Activated CD8-positive, alpha-beta memory T cell treated with anti-CD3 and anti-CD28 coated beads for 36 hours (primary cell): ENCODE results near the gene SPN. TPM values are rescaled to one million over a fixed set of nuclear protein-coding genes. Genes with fewer than 3 reads are reported as not detected.
"Not testable (repeated sequence)": the region's sequence is repeated elsewhere in the genome, so short reads cannot be mapped to it uniquely, and the experiment has no call there.

Experiments
- CTCF ChIA-PET: fragments of 350-600 bp; sonication (Branson Sonifier 250); formaldehyde crosslinking; loops from one replicate; lab custom pipeline; 2021; ENCODE audit warnings: antibody characterized with exemption; lab: Charles Lee
- POLR2A ChIA-PET: fragments of 350-600 bp; sonication (Branson Sonifier 250); formaldehyde crosslinking; loops from one replicate; lab custom pipeline; 2021; ENCODE audit warnings: antibody characterized with exemption; lab: Charles Lee
- total RNA-seq, 2 experiments: library from RNA; stranded (reverse); gene quantifications; one replicate each; pipeline ENCODE4 v1.2.3, GENCODE V29; 2021

The SPN gene
- total RNA-seq, 2 experiments from 2014 or later = 145 to 150 TPM

DNA sequence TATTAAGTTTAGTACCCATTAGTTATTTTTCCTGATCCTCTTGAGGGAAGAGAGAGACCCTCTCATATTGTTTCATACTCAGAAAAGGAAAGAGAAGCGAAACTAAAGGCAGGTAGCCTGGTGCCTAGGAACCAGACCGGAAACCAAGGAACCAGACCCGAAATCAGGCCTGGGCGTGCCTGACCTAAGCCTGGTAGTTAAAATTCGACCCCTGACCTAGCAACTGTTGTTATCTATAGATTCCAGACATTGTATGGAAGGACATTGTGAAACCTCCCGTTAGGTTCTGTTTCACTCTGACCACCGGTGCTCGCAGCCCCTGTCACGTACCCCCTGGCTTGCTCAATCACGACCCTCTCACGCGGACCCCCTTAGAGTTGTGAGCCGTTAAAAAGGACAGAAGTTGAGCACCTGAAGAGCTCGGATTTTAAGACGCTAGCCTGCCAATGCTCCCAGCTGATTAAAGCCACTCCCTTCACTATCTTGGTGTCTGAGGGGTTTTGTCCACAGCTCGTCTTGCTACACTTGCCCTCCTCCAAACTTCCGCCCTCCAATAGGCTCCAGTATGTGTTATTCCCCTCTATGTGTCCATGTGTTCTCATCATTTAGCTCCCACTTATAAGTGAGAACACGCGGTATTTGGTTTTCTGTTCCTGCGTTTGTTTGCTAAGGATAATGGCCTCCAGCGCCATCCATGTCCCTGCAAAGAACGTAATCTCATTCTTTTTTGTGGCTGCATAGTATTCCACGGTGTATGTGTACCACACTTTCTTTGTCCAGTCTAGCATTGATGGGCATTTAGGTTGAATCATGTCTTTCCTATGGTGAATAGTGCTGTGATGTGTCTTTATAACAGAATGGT, 26.7 kb downstream of the SPN start:
- CTCF ChIA-PET, POLR2A ChIA-PET: not testable (repeated sequence)

DNA sequence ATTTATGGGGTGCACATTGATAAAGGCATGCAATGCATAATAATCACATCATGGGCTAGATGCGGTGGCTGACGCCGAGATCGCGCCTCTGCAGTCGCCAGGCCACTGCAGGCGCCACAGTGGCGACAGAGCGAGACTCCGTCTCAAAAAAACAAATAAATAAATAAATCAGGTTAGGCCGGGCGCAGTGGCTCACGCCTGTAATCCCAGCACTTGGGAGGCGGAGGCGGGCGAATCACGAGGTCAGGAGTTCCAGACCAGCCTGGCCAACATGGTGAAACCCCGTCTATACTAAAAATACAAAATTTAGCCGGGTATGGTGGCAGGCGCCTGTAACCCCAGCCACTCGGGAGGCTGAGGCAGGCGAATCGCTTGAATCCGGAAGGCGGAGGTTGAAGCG, 29.6 kb downstream of the SPN start:
- ChIA-PET POLR2A (interaction anchor here (0.7 kb wide), 1 partner anchor 13 kb away, joined by 4 read pairs; the partner anchor contains the start of gene QPRT), CTCF (interaction anchor here (0.6 to 2.0 kb wide), 7 partner anchors 8 to 313 kb away, joined by 3 to 19 read pairs (median 3); partner anchors contain the start of genes KIF22 and PAGR1)

DNA sequence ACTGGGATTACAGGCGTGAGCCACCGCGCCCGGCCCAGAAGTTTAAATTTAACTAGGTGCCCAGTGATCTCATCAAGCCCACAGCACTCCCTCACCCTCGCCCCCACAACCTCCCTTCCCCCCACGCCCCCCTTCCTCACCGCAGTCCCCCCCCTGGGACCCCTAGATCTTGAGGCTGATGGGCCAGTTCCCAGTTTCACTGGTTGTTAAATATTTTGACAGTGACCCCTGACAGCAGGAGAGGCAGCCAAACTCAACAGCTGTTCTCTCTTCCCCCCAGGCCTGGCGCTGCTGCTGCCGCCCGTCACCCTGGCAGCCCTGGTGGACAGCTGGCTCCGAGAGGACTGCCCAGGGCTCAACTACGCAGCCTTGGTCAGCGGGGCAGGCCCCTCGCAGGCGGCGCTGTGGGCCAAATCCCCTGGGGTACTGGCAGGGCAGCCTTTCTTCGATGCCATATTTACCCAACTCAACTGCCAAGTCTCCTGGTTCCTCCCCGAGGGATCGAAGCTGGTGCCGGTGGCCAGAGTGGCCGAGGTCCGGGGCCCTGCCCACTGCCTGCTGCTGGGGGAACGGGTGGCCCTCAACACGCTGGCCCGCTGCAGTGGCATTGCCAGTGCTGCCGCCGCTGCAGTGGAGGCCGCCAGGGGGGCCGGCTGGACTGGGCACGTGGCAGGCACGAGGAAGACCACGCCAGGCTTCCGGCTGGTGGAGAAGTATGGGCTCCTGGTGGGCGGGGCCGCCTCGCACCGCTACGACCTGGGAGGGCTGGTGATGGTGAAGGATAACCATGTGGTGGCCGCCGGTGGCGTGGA, 31.5 kb downstream of the SPN start:
- POLR2A ChIA-PET = interaction anchor here (0.6 kb wide), 1 partner anchor 98 kb away, joined by 5 read pairs; no protein-coding TSS in a partner anchor

DNA sequence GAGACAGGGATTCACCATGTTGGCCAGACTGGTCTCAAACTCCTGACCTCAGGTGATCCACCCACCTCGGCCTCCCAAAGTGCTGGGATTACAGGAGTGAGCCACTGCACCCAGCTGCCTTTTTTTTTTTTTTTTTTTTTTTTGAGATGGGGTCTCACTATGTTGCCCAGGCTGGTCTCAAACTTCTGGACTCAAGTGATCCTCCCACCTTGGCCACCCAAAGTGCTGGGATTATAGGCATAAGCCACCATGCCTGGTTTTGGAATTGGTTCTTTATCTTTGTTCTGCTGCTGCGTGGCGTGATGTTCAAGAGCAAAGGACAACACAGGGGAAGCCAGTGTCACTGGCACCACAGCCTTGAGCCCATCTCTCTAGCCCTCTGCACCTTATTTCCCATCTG, 32.6 kb downstream of the SPN start:
- CTCF ChIA-PET = interaction anchor here (0.9 to 1.0 kb wide), 3 partner anchors 14 to 152 kb away, joined by 3 to 5 read pairs (median 3); no protein-coding TSS in a partner anchor
- POLR2A ChIA-PET = not testable (repeated sequence)

More for the DNA sequence above, 31.5 kb downstream of the SPN start:
- CTCF ChIA-PET = interaction anchor here (0.9 to 1.0 kb wide), 2 partner anchors 26 to 153 kb away, joined by 3 to 5 read pairs; no protein-coding TSS in a partner anchor

DNA sequence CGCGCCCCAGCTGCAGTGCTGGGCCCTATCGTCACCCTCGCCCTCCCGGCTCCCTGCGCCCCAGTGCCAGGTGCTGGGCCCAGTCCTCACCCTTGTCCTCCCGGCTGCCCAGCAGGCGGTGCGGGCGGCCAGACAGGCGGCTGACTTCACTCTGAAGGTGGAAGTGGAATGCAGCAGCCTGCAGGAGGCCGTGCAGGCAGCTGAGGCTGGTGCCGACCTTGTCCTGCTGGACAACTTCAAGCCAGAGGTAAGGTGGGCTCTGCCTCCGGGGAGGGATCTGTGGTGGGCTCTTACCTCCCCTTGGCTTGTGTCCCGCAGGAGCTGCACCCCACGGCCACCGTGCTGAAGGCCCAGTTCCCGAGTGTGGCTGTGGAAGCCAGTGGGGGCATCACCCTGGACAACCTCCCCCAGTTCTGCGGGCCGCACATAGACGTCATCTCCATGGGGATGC, 33.9 kb downstream of the SPN start:
- ChIA-PET POLR2A (no interaction called here), CTCF (interaction anchor here (0.6 to 1.0 kb wide), 2 partner anchors 15 to 316 kb away, joined by 3 read pairs; no protein-coding TSS in a partner anchor)

DNA sequence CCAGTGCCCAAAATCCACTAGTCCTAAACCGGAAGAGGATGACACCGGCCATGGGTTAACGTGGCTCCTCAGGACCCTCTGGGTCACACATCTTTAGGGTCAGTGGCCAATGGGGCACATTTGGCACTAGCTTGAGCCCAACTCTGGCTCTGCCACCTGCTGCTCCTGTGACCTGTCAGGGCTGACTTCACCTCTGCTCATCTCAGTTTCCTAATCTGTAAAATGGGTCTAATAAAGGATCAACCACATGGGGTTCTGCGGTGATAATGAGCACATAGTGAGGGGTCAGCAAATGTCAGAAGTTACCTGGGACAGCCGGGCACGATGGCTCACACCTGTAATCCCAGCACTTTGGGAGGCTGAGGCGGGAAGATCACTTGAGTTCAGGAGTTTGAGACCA, 34.3 kb downstream of the SPN start:
- CTCF ChIA-PET = interaction anchor here (0.6 kb wide), 1 partner anchor 315 kb away, joined by 3 read pairs; no protein-coding TSS in a partner anchor

DNA sequence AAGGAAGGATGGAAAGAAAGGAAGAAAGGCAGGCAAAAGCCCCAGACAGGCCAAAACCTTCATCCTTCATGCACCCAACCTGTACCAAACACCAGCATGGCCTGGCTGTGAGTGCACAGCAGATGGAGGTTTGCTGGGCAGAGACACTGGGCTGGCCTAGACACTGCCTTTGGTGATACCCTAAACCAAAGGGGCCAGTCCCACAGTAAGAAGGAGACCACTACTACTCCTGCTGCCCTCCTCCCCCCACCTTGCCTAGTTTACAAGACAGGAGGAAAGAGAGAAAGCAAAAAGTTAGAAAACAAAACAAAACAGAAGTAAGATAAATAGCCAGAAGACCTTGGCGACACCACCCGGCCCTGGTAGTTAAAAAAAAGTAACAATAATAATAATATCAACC, 35.0 kb downstream of the SPN start:
- POLR2A ChIA-PET = no interaction called here
- CTCF ChIA-PET = interaction anchor here (0.5 to 3.7 kb wide), 3 partner anchors 20 to 334 kb away, joined by 3 to 37 read pairs (median 13); no protein-coding TSS in a partner anchor

More for the DNA sequence above, 34.3 kb downstream of the SPN start:
- POLR2A ChIA-PET = no interaction called here

DNA sequence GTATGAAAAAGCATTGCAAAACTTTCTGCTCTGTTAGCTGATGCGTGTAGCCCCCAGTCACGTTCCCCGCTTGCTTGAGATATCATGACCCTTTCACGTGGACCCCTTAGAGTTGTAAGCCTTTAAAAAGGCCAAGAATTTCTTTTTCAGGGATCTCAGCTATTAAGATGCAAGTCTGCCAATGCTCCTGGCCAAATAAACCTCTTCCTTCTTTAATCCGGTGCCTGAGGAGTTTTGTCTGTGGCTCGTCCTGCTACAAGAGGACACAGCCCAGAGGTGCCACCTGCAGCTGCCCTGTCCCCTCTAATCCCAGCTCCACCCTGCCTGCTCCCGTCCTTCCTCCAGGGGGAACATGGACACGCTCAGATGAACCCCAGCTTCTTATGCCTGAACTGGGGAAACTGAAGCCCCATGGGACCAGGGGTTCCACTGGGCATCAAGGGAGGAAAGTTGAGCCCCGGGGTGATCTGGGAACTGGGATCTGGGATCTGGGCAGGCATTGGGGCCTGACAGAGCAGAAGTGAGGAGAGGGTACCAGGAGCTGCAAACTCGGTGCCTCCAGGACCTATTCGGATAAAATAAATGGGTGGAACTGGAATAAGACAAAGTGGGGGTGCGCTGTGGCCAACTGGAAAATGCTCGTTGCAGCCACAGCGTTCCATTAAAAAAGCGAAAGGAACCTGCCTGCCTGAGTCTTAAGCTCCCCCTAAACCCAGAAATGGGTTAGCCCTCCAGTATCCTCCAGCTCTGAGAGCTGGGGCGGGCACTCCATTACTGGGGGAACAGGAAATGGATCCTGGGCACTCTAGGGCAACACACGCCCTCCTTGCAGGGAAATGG, 35.7 kb downstream of the SPN start:
- ChIA-PET POLR2A (no interaction called here), CTCF (interaction anchor here (0.5 to 3.7 kb wide), 9 partner anchors 12 to 334 kb away, joined by 3 to 37 read pairs (median 9); partner anchors contain the start of genes PAGR1 and QPRT)

DNA sequence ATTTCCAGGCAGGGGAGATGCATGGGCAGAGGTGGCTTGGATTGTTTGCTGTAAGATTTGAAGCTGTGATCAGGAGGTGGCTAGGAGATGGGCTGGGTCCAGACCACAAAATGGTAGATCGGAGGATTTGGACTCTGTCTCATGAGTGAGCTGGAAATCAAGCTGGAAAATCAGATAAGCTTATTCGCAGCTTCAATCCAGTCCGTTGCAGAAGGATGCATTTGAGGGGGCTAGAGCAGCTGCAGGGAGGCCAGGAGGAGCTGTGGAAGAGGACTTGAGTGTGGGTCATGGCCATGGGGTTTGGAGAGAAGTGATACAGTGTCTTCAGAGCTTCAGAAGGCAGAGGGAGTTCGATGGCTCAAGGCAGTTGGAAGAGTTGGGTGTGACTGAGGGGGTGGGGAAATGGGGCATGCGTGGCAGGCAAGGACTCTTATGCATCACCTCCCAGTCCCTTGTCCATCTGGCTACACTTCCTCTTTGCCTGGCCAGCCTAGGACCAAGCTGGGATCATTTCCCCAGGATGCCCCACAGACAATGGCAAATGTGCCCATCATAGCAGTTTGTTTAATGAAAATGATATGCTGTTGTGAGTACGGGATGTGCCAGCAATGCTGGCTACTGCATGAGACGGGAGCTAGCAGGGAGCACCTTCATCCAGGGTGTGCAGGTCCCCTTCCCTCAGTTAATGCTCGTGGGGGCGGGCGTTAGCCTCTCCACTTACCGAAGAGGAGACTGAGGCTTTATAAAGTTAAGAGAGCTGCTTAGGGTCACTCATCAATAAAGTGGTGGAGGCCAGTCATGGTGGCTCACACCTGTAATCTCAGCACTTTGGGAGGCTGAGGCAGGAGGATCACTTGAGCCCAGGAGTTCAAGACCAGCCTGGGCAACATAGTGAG, 36.5 kb downstream of the SPN start:
- POLR2A ChIA-PET = interaction anchor here (0.6 to 2.4 kb wide), 4 partner anchors 90 to 333 kb away, joined by 3 to 12 read pairs (median 6); partner anchors contain the start of genes KIF22 and PAGR1
- CTCF ChIA-PET = interaction anchor here (0.8 to 3.7 kb wide), 27 partner anchors 8 to 333 kb away, joined by 3 to 37 read pairs (median 5); partner anchors contain the start of genes KIF22, MVP, PAGR1 and PRRT2

DNA sequence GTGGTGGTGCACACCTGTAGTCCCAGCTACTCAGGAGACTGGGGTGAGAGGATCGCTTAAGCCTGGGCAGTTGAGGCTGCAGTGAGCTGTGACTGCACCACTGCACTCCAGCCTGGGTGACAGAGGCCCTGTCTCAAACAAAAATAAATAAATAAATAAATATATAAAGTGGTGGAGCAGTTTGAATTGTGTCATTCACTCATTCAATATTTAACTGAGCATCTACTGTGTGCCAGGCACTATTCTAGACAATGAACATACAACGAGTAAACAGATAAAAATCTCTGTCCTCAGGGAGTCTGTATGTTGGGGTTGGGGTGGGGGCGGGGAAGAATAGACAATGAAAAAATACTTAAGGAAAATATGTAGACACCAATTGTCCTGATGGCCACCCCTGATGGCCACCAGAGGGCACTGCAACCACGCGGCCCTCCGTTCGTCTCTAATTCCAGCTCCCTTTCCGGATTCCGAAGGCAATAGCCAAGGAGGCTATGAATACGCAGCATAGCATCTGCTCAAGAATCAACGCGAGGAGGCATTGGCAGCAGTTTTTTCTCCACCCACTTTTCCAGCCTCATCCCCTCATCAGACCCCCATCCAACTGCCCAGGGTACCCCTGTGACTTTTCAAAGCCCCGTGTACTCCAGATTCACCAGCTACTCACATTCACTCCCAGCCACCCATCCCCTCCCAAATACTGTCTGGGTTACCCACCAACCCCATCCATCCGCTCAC, 37.4 kb downstream of the SPN start:
- POLR2A ChIA-PET = interaction anchor here (0.6 to 2.4 kb wide), 6 partner anchors 90 to 332 kb away, joined by 3 to 12 read pairs (median 5); partner anchors contain the start of genes KIF22 and PAGR1
- CTCF ChIA-PET = interaction anchor here (0.7 to 3.7 kb wide), 33 partner anchors 9 to 363 kb away, joined by 3 to 37 read pairs (median 4); partner anchors contain the start of genes KIF22, MVP, PAGR1 and PRRT2

DNA sequence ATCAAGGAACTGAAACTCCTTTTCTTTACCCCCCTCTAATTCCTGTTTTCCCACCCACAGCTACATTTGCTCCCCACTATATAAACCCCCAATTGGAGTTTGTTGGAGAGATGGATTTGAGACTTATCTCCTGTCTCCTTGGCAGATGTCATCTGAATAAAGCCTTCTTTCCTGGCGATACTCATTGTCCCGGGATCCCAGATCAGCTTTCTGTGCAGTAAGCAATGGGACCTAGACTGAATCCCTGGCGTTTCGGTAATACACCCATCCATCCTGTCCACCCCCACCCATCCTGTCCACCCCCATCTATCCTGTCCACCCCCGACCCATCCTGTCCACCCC, 38.1 kb downstream of the SPN start:
- CTCF ChIA-PET = interaction anchor here (0.7 to 3.7 kb wide), 26 partner anchors 9 to 362 kb away, joined by 3 to 37 read pairs (median 5); partner anchors contain the start of genes CDIPT, KIF22, MVP and PRRT2

DNA sequence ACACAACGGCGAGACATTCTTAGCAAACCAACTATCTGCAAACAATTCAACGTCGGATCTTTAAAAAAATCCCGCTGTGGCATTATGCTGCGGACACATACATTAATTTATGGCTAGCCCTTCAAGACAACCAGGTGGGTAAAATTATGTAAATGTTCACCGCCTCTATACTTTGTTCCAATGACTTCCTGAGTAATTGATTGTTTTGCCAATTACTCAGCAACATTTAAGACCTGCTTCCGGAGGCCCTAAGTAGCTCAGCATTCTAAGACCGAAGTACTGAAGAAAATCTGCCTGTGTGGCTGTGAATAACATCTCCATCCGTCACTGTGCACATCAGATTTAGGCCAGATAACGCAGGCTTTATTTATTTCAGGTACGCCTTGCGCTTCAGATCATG, 39.2 kb downstream of the SPN start:
- CTCF ChIA-PET = interaction anchor here (0.6 to 3.7 kb wide), 14 partner anchors 11 to 330 kb away, joined by 3 to 25 read pairs (median 5); partner anchors contain the start of genes CDIPT, INO80E, KIF22 and PAGR1
- POLR2A ChIA-PET = interaction anchor here (0.6 to 2.4 kb wide), 5 partner anchors 44 to 114 kb away, joined by 3 to 6 read pairs (median 4); partner anchors contain the start of genes KIF22 and PAGR1

More for the DNA sequence above, 38.1 kb downstream of the SPN start:
- POLR2A ChIA-PET = interaction anchor here (0.6 to 2.4 kb wide), 5 partner anchors 89 to 246 kb away, joined by 3 to 6 read pairs (median 3); partner anchors contain the start of genes KIF22 and PAGR1

DNA sequence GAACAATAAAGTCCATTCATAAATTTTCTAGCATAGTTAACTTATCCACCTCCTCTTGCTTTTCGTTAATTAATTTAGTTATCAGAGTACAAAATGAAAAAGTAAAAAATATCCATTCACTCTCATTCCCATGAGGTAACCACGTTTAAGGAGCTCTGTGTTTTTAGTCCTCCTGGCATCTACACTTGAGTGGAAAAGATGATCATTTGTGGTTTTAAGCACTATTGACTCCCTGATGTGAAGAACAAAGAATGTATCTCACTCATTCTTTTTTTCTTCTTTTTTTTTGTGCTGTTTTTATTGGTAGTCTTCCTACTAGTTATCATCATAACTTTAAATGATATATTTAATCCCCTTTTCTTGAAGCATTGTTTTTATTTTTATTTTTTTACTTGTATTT, 42.0 kb downstream of the SPN start:
- ChIA-PET POLR2A (no interaction called here), CTCF (no interaction called here)

DNA sequence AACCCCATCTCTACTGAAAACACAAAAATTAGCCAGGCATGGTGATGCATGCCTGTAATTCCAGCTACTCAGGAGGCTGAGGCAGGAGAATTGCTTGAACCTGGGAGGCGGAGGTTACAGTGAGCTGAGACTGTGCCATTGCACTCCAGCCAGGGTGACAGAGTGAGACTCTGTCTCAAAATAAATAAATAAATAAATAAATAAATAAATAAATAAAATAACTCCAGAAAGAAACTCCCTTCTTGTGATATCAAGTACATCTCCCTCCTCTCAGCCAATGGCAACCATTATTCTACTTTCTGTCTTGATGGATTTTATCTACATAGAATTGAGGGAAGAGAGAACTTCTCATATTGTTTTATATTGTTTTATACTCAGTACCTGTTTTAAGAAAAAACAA, 44.1 kb downstream of the SPN start:
- CTCF ChIA-PET, POLR2A ChIA-PET: not testable (repeated sequence)

DNA sequence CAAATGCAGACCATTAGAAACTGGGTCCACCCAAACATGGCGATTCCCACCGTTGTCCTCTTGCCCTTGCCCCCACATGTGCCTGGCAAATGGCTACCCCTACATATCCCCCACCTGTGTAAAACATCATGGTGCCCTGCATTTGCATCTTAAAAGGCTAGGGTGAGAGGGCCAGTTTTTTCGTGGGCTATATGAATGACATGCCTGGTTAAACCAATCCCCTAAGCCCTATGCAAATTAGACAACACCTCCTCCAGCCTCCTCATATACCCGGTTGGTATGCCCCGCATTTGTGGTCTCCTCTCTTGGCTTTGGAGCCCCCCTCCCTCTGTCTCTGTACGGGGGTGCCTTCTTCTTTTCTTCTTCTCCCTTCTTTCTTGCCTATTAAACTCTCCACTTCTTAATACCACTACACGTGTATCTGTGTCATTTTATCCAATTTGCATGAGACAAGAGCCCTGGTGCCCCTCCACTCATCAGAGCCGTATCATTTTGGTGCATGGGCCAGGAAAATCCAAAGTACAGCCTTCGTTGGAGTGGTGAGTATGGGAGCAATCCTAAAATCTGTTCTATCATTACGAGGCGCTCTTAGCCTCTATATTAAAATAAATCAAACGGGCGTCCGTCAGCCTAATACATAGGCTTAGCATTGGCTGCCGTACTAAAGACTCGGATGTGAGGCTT, 46.0 kb downstream of the SPN start:
- ChIA-PET POLR2A (no interaction called here), CTCF (interaction anchor here (0.7 to 3.4 kb wide), 3 partner anchors 9 to 81 kb away, joined by 3 to 17 read pairs (median 4); partner anchors contain the start of gene KIF22)
